Adrenal gland (tissue), 5 donors: ENCODE data around the gene PMPCA.

Source experiments
- POLR2A ChIP-seq, 2 donors: fragments of 450-650 bp; IDR thresholded peaks; one replicate each; pipeline ENCODE4 v1.6.1; 2017; ENCODE audit warnings: antibody characterized with exemption in 2 of 2, mild to moderate bottlenecking in 2 of 2, moderate library complexity in 1 of 2
- TF ChIP-seq, protein P1 (sequence below), 6 experiments: fragments of 450-650 bp in 4 of 6; fragments of 200-600 bp in 2 of 6; sonication (generic) in 1 of 6; IDR thresholded peaks; 1 replicate in 5 of 6; 2 replicates in 1 of 6; pipeline versions ENCODE4 v1.5.1 to v1.8.0; 2016 to 2021; ENCODE audit warnings: antibody characterized with exemption in 6 of 6, mild to moderate bottlenecking in 2 of 6, moderate library complexity in 1 of 6
- donor health status: DM: no; HTN: no; CAD: no.

DNA sequence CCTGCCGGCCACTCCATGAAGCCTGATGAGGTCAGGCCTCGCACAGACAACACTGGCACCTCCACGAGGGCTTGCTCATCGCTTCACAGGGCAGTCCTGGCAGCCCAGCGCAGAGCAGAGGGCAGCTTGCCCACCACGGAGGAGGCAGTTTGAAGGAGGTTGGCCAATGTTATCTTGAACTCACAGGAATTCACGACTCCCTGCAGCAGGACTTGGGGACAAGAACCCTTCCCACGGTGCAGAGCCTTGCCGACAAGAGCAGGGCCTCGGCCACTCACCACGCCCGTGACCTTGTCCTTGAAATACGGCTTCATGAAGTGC lies 15.5 kb upstream of the PMPCA start:
- no peak for TF ChIP-seq POLR2A (IDR thresholded peaks at IDR 0.05)
- TF ChIP-seq, protein P1, sequence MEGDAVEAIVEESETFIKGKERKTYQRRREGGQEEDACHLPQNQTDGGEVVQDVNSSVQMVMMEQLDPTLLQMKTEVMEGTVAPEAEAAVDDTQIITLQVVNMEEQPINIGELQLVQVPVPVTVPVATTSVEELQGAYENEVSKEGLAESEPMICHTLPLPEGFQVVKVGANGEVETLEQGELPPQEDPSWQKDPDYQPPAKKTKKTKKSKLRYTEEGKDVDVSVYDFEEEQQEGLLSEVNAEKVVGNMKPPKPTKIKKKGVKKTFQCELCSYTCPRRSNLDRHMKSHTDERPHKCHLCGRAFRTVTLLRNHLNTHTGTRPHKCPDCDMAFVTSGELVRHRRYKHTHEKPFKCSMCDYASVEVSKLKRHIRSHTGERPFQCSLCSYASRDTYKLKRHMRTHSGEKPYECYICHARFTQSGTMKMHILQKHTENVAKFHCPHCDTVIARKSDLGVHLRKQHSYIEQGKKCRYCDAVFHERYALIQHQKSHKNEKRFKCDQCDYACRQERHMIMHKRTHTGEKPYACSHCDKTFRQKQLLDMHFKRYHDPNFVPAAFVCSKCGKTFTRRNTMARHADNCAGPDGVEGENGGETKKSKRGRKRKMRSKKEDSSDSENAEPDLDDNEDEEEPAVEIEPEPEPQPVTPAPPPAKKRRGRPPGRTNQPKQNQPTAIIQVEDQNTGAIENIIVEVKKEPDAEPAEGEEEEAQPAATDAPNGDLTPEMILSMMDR (IDR thresholded peaks at IDR 0.05), result no peak
